GM12878 (cell line): Measurements from ENCODE around the gene SLC1A2. TPM values are rescaled to one million over a fixed set of nuclear protein-coding genes. Genes with fewer than 3 reads are reported as not detected.
A peak's percentile ranks its signal among the peaks of the same experiment; 100 is the strongest.

Experiments
- ASH2L ChIP-seq: fragments of 300-600, 200-600 bp; sonication (generic); IDR thresholded peaks from 2 replicates; pipeline ENCODE4 v1.6.1; 2017; ENCODE audit warnings: low read depth, mild to moderate bottlenecking, borderline replicate concordance
- BACH1 ChIP-seq: fragments of 450-650 bp; IDR thresholded peaks from 2 replicates; pipeline ENCODE4 v1.6.1; 2017; ENCODE audit warnings: mild to moderate bottlenecking, borderline replicate concordance
- CBX5 ChIP-seq: sonication (generic); IDR thresholded peaks from 2 replicates; pipeline ENCODE4 v1.6.1; 2016; ENCODE audit warnings: low read depth, moderate library complexity, mild to moderate bottlenecking, inconsistent platforms
- E4F1 ChIP-seq: fragments of 450-650 bp; IDR thresholded peaks from 2 replicates; pipeline ENCODE4 v1.6.1; 2018; ENCODE audit warnings: borderline replicate concordance, mild to moderate bottlenecking; ENCODE audit not compliant: partially characterized antibody
- EGR1 ChIP-seq, 2 experiments: IDR thresholded peaks; 1 replicate in 1 of 2; 2 replicates in 1 of 2; pipeline ENCODE4 v1.6.1; 2011 to 2012; ENCODE audit warnings: low read depth in 2 of 2, low read length in 2 of 2, borderline replicate concordance in 1 of 2, mild to moderate bottlenecking in 1 of 2, moderate library complexity in 1 of 2
- NBN ChIP-seq: fragments of 450-650 bp; IDR thresholded peaks from 2 replicates; pipeline ENCODE4 v1.6.1; 2016
- NFYB ChIP-seq: IDR thresholded peaks from 2 replicates; pipeline ENCODE4 v1.6.1; 2011; ENCODE audit warnings: low read depth, mild to moderate bottlenecking, low read length, improper control_type of control experiment, moderate library complexity; ENCODE audit not compliant: insufficient read depth
- NR2F1 ChIP-seq: fragments of 450-650 bp; conservative IDR thresholded peaks from 2 replicates; pipeline ENCODE4 v1.6.1; 2017; ENCODE audit warnings: mild to moderate bottlenecking
- PAX5 ChIP-seq: IDR thresholded peaks from 2 replicates; pipeline ENCODE4 v1.6.1; 2011; ENCODE audit warnings: low read depth, low read length, borderline replicate concordance
- PAX8 ChIP-seq: fragments of 450-650 bp; IDR thresholded peaks from 2 replicates; pipeline ENCODE4 v1.6.1; 2017; ENCODE audit warnings: mild to moderate bottlenecking, moderate library complexity
- PKNOX1 ChIP-seq: fragments of 450-650 bp; IDR thresholded peaks from 2 replicates; pipeline ENCODE4 v1.6.1; 2016; ENCODE audit warnings: mild to moderate bottlenecking
- SIN3A ChIP-seq: IDR thresholded peaks from 2 replicates; pipeline ENCODE4 v1.6.1; 2012; ENCODE audit warnings: low read depth, low read length, improper control_type of control experiment
- SREBF1 ChIP-seq: IDR thresholded peaks from 2 replicates; pipeline ENCODE4 v1.6.1; 2012; ENCODE audit warnings: mild to moderate bottlenecking, low read length
- TBL1XR1 ChIP-seq: IDR thresholded peaks from 2 replicates; pipeline ENCODE4 v1.6.1; 2012; ENCODE audit warnings: low read depth, low read length, improper control_type of control experiment
- TCF7 ChIP-seq: IDR thresholded peaks from 2 replicates; pipeline ENCODE4 v1.6.1; 2014; ENCODE audit warnings: antibody characterized with exemption, borderline replicate concordance
- USF2 ChIP-seq: IDR thresholded peaks from 2 replicates; pipeline ENCODE4 v1.6.1; 2011; ENCODE audit warnings: low read depth, low read length, improper control_type of control experiment, borderline replicate concordance
- ZBTB33 ChIP-seq: fragments of 450-650 bp; IDR thresholded peaks from 2 replicates; pipeline ENCODE4 v1.6.1; 2017; ENCODE audit warnings: mild to moderate bottlenecking
- ZNF207 ChIP-seq: fragments of 450-650 bp; IDR thresholded peaks from 2 replicates; pipeline ENCODE4 v1.6.1; 2014; ENCODE audit warnings: antibody characterized with exemption, mild to moderate bottlenecking, borderline replicate concordance
- ZNF274 ChIP-seq: IDR thresholded peaks from one replicate; pipeline ENCODE4 v1.8.0; 2011; ENCODE audit not compliant: insufficient read length, insufficient read depth
- ZNF592 ChIP-seq: fragments of 450-650 bp; IDR thresholded peaks from 2 replicates; pipeline ENCODE4 v1.6.1; 2017; ENCODE audit warnings: mild to moderate bottlenecking, moderate library complexity
- ZZZ3 ChIP-seq: IDR thresholded peaks from 2 replicates; pipeline ENCODE4 v1.6.1; 2011; ENCODE audit warnings: low read depth; ENCODE audit not compliant: control insufficient read depth, insufficient read length
- polyA plus RNA-seq, 11 experiments: library from polyadenylated mRNA; depleted of rRNA in 4 of 11; unstranded in 6 of 11; stranded (reverse) in 5 of 11; fragments of >200 nt; fragmentation: Nextera tagmentation in 4 of 11; fragmentation: Illumina TruSeq in 1 of 11; extraction: Ambion mirVana in 4 of 11; extraction: Trizol in 1 of 11; gene quantifications; 1 replicate in 1 of 11; 2 replicates in 10 of 11; pipeline versions ENCODE4 v1.2.1 to v1.2.3, GENCODE V29; 2011 to 2016; ENCODE audit warnings: inconsistent platforms in 2 of 11, missing spikeins in 2 of 11, low read depth in 1 of 11
- total RNA-seq, 4 experiments: library from RNA; depleted of rRNA in 3 of 4; stranded (reverse); fragments of >200 nt in 3 of 4; fragmentation: Illumina TruSeq in 1 of 4; extraction: Trizol in 1 of 4; gene quantifications; 2 replicates each; pipeline versions ENCODE4 v1.2.1 to v1.2.3, GENCODE V29; 2013 to 2021

SLC1A2 gene
- total and polyA plus RNA-seq, 10 of the 15 experiments (the other 5 are each of a cell fraction or from before 2014, with no cell fraction given) = 0.01 to 0.84 (median 0.22) TPM; not detected in 1

GRCh38 chr11:35272391-35272902, 146.9 kb downstream of the SLC1A2 start (continued):
- TF ChIP-seq PKNOX1 (no peak), BACH1 (peak; percentile 64; the same call in 1 of the 2 replicates), NBN (peak; percentile 73), EGR1 (IDR thresholded peaks at IDR 0.05; ENCODE audit: borderline replicate concordance in 1 of 2, low read depth in 2 of 2, low read length in 2 of 2) (0 out of 3 replicates have a peak, but pooled peaks of 1 of the 2 experiments have one; percentile 18), TCF7 (peak; percentile 60; the same call in 1 of the 2 replicates), TBL1XR1 (peak; percentile 60; the same call in 1 of the 2 replicates), SIN3A (no peak), PAX5 (peak; percentile 70; the same call in 1 of the 2 replicates), NFYB (no peak), ZNF274 (no peak), ZNF207 (no peak), E4F1 (no peak), NR2F1 (peak; percentile 46; the same call in 1 of the 2 replicates), ZZZ3 (no peak), PAX8 (no peak), USF2 (no peak), ASH2L (no peak), SREBF1 (no peak), CBX5 (no peak), ZBTB33 (no peak), ZNF592 (no peak)
